ENCODE measurements around the gene HES7.

GRCh38 chr17:8140065-8141029, 16.4 kb upstream of the HES7 start:
- TF ChIP-seq TCF7L2 (IDR thresholded peaks at IDR 0.05; ENCODE audit: borderline replicate concordance, extremely low read depth, insufficient read depth, insufficient read length) (no peak), EZH2 (IDR thresholded peaks at IDR 0.05) (no peak), CTCF (IDR thresholded peaks at IDR 0.05 in 2 of 3, conservative IDR thresholded peaks at IDR 0.05 in 1 of 3; ENCODE audit: borderline replicate concordance in 1 of 3, insufficient read depth in 1 of 3, low read depth in 2 of 3, low read length in 2 of 3) (no peak), POLR2A (IDR thresholded peaks at IDR 0.05; ENCODE audit: borderline replicate concordance, extremely low read depth, insufficient read depth, insufficient read length) (no peak), JUND (IDR thresholded peaks at IDR 0.05) (no peak), EZH2phosphoT487 (IDR thresholded peaks at IDR 0.05; ENCODE audit: borderline replicate concordance) (no peak), POLR2AphosphoS5 (IDR thresholded peaks at IDR 0.05; ENCODE audit: low read depth, low read length) (no peak), ELF1 (IDR thresholded peaks at IDR 0.05; ENCODE audit: borderline replicate concordance, low read depth) (no peak), SP1 (IDR thresholded peaks at IDR 0.05; ENCODE audit: low read depth) (no peak), CEBPB (IDR thresholded peaks at IDR 0.05; ENCODE audit: low read depth) (no peak), SIN3A (IDR thresholded peaks at IDR 0.05; ENCODE audit: low read depth) (no peak), RAD21 (IDR thresholded peaks at IDR 0.05; ENCODE audit: low read depth) (no peak), MAX (IDR thresholded peaks at IDR 0.05) (no peak), SRF (IDR thresholded peaks at IDR 0.05; ENCODE audit: low read depth) (no peak)
